ENCODE data around the gene FCHO2.

GRCh38 chr5:72988769-72989168, 32.9 kb downstream of the FCHO2 start:
- no peak for TF ChIP-seq CTCF (IDR thresholded peaks at IDR 0.05)
- TF ChIP-seq POLR2A (IDR thresholded peaks at IDR 0.05), result no peak
